ENCODE measurements around the gene C21orf58.
"Not testable (repeated sequence)": the region's sequence is repeated elsewhere in the genome, so short reads cannot be mapped to it uniquely, and the experiment has no call there.

Gene C21orf58

GRCh38 chr21:46323710-46324389 is at the start of gene C21orf58, which contains the start of gene PCNT:
Gene C21orf58, minus strand, starts transcription at chr21:46323870. Its CDS starts 1,132 bp downstream, at chr21:46322738.
Gene PCNT, plus strand, starts transcription at chr21:46324156. Its CDS starts 73 bp downstream, at chr21:46324229.
- Histone ChIP-seq H3K36me3 (peaks cover 4% of the 10 kb centered on the region), H3K4me3 (ENCODE audit: low read depth in 1 of 2, low read length in 1 of 2) (peak within 1 kb of the TSS; percentile 96 to 100), H3K27ac (peak within 1 kb of the TSS; percentile 94), H3K4me1 (ENCODE audit: control insufficient read depth in 1 of 2, insufficient read depth in 1 of 2, low read depth in 1 of 2, low read length in 1 of 2) (peaks cover 47 to 49% of the 10 kb centered on the region in 2 experiments), H3K27me3 (no peaks in the 10 kb centered on the region), H3K9me3 (no peaks in the 10 kb centered on the region)
- peak; percentile 24 for TF ChIP-seq CTCF (IDR thresholded peaks at IDR 0.05)

- Histone ChIP-seq H3K36me3 (peaks cover 18% of the 10 kb centered on the region), H3K4me1 (ENCODE audit: control insufficient read depth in 1 of 2, insufficient read depth in 1 of 2, low read depth in 1 of 2, low read length in 1 of 2) (peaks cover 9 to 19% of the 10 kb centered on the region in 2 experiments)
- H3K9me3 ChIP-seq; H3K27me3 ChIP-seq; H3K27ac ChIP-seq; H3K4me3 ChIP-seq (ENCODE audit: low read depth in 1 of 2, low read length in 1 of 2): not testable (repeated sequence)
Observed at GRCh38 chr21:46372947-46373346, 49.3 kb upstream of the C21orf58 start.

- Histone ChIP-seq H3K27me3 (no peaks in the 10 kb centered on the region), H3K27ac (no peak overlapping the region), H3K36me3 (peaks cover 23% of the 10 kb centered on the region), H3K4me3 (ENCODE audit: low read depth in 1 of 2, low read length in 1 of 2) (no peak overlapping the region), H3K9me3 (no peaks in the 10 kb centered on the region), H3K4me1 (ENCODE audit: control insufficient read depth in 1 of 2, insufficient read depth in 1 of 2, low read depth in 1 of 2, low read length in 1 of 2) (peaks cover 9 to 19% of the 10 kb centered on the region in 2 experiments)
- no peak for TF ChIP-seq CTCF (IDR thresholded peaks at IDR 0.05)
Observed at GRCh38 chr21:46372014-46372485, 48.4 kb upstream of the C21orf58 start.

GRCh38 chr21:46371204-46372013 is 47.7 kb upstream of the C21orf58 start:
- H3K36me3 ChIP-seq: peaks cover 29% of the 10 kb centered on the region

GRCh38 chr21:46369520-46370235 is 46.0 kb upstream of the C21orf58 start:
- no peaks in the 10 kb centered on the region for H3K27me3 ChIP-seq
- no peak overlapping the region for H3K4me3 ChIP-seq (ENCODE audit: low read depth in 1 of 2, low read length in 1 of 2)
- H3K27ac ChIP-seq: no peak overlapping the region
- TF ChIP-seq CTCF (IDR thresholded peaks at IDR 0.05): no peak
- H3K9me3 ChIP-seq: no peaks in the 10 kb centered on the region
- H3K36me3 ChIP-seq: peaks cover 36% of the 10 kb centered on the region
- H3K4me1 ChIP-seq (ENCODE audit: control insufficient read depth in 1 of 2, insufficient read depth in 1 of 2, low read depth in 1 of 2, low read length in 1 of 2): peaks cover 15 to 19% of the 10 kb centered on the region in 2 experiments

More at GRCh38 chr21:46371204-46372013, 47.7 kb upstream of the C21orf58 start:
- no peak overlapping the region for H3K27ac ChIP-seq
- no peak for TF ChIP-seq CTCF (IDR thresholded peaks at IDR 0.05)
- H3K4me3 ChIP-seq (ENCODE audit: low read depth in 1 of 2, low read length in 1 of 2): no peak overlapping the region
- H3K9me3 ChIP-seq: no peaks in the 10 kb centered on the region
- peaks cover 12 to 19% of the 10 kb centered on the region in 2 experiments for H3K4me1 ChIP-seq (ENCODE audit: control insufficient read depth in 1 of 2, insufficient read depth in 1 of 2, low read depth in 1 of 2, low read length in 1 of 2)
- H3K27me3 ChIP-seq: no peaks in the 10 kb centered on the region
